ENCODE results near the gene ESR1. TPM values are rescaled to one million over a fixed set of nuclear protein-coding genes. Genes with fewer than 3 reads are reported as not detected.
A peak's percentile ranks its signal among the peaks of the same experiment; 100 is the strongest.

Gene ESR1
- total RNA-seq, 2 experiments from 2014 or later = 0.38 to 0.79 TPM

DNA sequence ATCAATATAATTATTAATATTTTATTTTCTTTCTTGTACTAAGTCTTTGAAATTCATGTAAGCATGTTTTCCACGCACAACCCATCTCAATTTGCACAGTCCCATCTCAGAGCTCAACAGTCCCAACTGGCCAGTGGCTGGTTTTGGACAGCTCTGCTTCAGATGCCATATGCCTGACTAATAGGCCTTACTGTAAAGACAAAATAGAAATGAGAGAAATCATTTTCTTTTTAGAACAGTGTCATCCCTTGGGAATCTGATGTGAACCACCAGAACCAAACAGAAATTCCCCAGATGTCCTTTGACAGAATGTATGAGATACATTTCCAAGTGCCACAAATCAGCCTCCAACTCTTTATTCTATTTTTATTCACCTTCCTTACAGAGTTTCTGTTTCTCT lies 338.9 kb downstream of the ESR1 start:
- intact Hi-C loops (cut with micrococcal nuclease) = no loop called here
- ATAC-seq (no peak), DNase-seq (no peak)
- TF ChIP-seq, protein P1, sequence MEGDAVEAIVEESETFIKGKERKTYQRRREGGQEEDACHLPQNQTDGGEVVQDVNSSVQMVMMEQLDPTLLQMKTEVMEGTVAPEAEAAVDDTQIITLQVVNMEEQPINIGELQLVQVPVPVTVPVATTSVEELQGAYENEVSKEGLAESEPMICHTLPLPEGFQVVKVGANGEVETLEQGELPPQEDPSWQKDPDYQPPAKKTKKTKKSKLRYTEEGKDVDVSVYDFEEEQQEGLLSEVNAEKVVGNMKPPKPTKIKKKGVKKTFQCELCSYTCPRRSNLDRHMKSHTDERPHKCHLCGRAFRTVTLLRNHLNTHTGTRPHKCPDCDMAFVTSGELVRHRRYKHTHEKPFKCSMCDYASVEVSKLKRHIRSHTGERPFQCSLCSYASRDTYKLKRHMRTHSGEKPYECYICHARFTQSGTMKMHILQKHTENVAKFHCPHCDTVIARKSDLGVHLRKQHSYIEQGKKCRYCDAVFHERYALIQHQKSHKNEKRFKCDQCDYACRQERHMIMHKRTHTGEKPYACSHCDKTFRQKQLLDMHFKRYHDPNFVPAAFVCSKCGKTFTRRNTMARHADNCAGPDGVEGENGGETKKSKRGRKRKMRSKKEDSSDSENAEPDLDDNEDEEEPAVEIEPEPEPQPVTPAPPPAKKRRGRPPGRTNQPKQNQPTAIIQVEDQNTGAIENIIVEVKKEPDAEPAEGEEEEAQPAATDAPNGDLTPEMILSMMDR (IDR thresholded peaks at IDR 0.05) = no peak
- peaks cover 30% of the 10 kb centered on the region for H3K36me3 Mint-ChIP-seq (ENCODE audit: low read depth)
- H3K27ac Mint-ChIP-seq = peak overlapping the region; percentile 7
- no peaks in the 10 kb centered on the region for H3K9me3 Mint-ChIP-seq
- no peaks in the 10 kb centered on the region for H3K4me1 Mint-ChIP-seq (ENCODE audit: low read depth)
- H3K4me3 Mint-ChIP-seq = no peak overlapping the region
- CTCF ChIA-PET = no interaction called here
- H3K27me3 Mint-ChIP-seq = no peaks in the 10 kb centered on the region
- POLR2A ChIA-PET = interaction anchor here (0.6 kb wide), 1 partner anchor 143 kb away, joined by 3 read pairs; no protein-coding TSS in a partner anchor

DNA sequence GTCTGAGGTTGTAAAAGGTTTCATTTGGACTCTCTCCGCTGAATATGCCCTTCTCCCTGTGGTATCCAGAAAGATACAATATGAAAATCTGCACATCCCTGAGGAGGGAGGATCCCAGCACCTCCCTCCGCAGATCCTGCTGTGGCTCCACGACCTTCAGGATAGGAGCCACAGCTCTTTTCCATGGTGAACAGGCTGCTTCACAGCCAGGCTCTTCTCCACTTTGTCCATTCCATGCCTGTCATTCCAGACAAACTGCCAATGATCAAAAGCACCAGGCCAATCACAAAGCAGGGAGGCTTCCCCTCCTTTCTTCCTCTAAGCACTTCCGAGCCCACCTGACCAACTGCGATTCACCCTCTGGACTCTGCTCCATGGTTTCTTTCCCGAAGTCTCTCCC lies 339.8 kb downstream of the ESR1 start:
- no peak overlapping the region for H3K27ac Mint-ChIP-seq

DNA sequence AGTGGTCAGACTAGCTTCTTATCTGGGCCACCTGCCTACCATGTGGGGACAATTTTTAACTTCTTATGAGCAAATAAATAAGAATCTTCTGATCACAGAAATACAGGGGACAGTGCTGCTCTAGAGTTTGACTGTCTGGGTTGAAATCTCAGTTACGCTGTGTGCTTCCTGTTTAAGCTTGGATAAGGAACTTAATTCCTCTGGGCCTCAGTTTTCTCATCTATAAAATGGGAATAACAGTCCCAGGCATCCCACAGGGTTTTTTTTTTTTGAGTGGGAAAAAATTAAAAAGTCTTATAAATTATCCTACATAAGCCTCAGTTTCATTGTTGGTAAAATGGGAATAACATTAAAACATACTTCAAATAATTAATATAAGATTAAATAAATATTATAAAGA lies 340.9 kb downstream of the ESR1 start:
- ChIA-PET CTCF (interaction anchor here (0.8 to 1.9 kb wide), 3 partner anchors 23 to 120 kb away, joined by 3 to 4 read pairs (median 3); no protein-coding TSS in a partner anchor), POLR2A (no interaction called here)
- H3K4me3 Mint-ChIP-seq = no peak overlapping the region
- H3K4me1 Mint-ChIP-seq (ENCODE audit: low read depth) = no peaks in the 10 kb centered on the region
- intact Hi-C loops (cut with micrococcal nuclease) = no loop called here
- H3K9me3 Mint-ChIP-seq = no peaks in the 10 kb centered on the region
- H3K27ac Mint-ChIP-seq = no peak overlapping the region
- no peak for ATAC-seq
- H3K27me3 Mint-ChIP-seq = no peaks in the 10 kb centered on the region
- DNase-seq = no peak
- H3K36me3 Mint-ChIP-seq (ENCODE audit: low read depth) = peaks cover 40% of the 10 kb centered on the region
- TF ChIP-seq, protein P1 (IDR thresholded peaks at IDR 0.05) = no peak

More for the DNA sequence above, 339.8 kb downstream of the ESR1 start:
- no peak overlapping the region for H3K4me3 Mint-ChIP-seq
- H3K4me1 Mint-ChIP-seq (ENCODE audit: low read depth) = no peaks in the 10 kb centered on the region
- no peak for ATAC-seq
- peaks cover 38% of the 10 kb centered on the region for H3K36me3 Mint-ChIP-seq (ENCODE audit: low read depth)
- CTCF ChIA-PET = interaction anchor here (1.1 kb wide), 1 partner anchor 22 kb away, joined by 3 read pairs; no protein-coding TSS in a partner anchor
- DNase-seq = no peak
- no peaks in the 10 kb centered on the region for H3K9me3 Mint-ChIP-seq
- POLR2A ChIA-PET = no interaction called here
- no peaks in the 10 kb centered on the region for H3K27me3 Mint-ChIP-seq
- TF ChIP-seq, protein P1 (IDR thresholded peaks at IDR 0.05) = no peak
- intact Hi-C loops (cut with micrococcal nuclease) = no loop called here

DNA sequence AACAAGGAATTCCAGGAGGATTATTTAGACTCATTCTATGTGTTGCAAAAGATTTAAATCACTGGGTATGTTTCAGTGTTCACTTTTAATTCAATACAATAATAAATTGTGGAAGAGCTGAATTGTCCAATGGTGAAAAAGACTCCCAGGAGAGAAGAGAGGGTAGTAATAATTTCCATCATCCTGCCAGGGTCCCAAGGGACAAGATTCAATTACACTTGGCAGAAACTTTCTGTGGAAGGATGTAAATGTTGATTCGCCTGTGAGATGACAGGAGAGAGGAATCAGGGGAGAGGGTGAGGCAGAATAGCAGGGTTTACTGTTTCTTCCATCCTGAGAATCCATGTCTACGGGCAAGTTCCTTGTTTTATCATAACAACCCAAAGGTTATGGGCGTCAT lies 342.7 kb downstream of the ESR1 start:
- Mint-ChIP-seq H3K4me3 (no peak overlapping the region), H3K27ac (no peak overlapping the region), H3K4me1 (ENCODE audit: low read depth) (no peaks in the 10 kb centered on the region), H3K9me3 (no peaks in the 10 kb centered on the region), H3K27me3 (no peaks in the 10 kb centered on the region), H3K36me3 (ENCODE audit: low read depth) (peaks cover 42% of the 10 kb centered on the region)
- no peak for ATAC-seq
- DNase-seq = no peak
- intact Hi-C loops (cut with micrococcal nuclease) = no loop called here
- ChIA-PET POLR2A (interaction anchor here (0.9 kb wide), 1 partner anchor 11 kb away, joined by 3 read pairs; no protein-coding TSS in a partner anchor), CTCF (interaction anchor here (1.4 kb wide), 1 partner anchor 17 kb away, joined by 5 read pairs; no protein-coding TSS in a partner anchor)
- TF ChIP-seq, protein P1 (IDR thresholded peaks at IDR 0.05) = no peak

DNA sequence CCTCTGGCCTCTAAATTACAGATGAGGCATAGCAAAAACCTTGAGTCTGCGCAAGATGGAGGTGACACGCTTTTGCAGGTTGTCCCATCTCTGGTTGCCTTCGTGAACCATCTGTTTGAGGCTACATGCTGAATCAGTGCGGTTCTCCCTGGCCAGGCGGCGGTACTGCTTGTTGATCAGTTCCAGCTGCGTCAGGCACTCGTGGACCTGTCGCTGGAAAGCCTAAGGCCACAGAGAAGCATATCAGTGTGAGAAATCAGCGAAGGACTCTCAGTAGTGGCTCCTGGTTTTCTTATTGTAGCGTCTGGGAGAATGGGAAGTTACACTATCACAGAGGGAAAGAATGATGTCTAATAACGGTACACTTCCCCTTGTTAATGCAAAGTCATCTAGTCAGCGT lies 344.4 kb downstream of the ESR1 start:
- TF ChIP-seq, protein P1 (IDR thresholded peaks at IDR 0.05) = no peak
- POLR2A ChIA-PET = interaction anchor here (1.4 kb wide), 1 partner anchor 8 kb away, joined by 4 read pairs; no protein-coding TSS in a partner anchor
- CTCF ChIA-PET = no interaction called here
- no peak overlapping the region for H3K27ac Mint-ChIP-seq
- H3K9me3 Mint-ChIP-seq = no peaks in the 10 kb centered on the region
- no peaks in the 10 kb centered on the region for H3K4me1 Mint-ChIP-seq (ENCODE audit: low read depth)
- DNase-seq (no peak), ATAC-seq (no peak)
- H3K4me3 Mint-ChIP-seq = no peak overlapping the region
- H3K27me3 Mint-ChIP-seq = no peaks in the 10 kb centered on the region
- intact Hi-C loops (cut with micrococcal nuclease) = no loop called here
- peaks cover 38% of the 10 kb centered on the region for H3K36me3 Mint-ChIP-seq (ENCODE audit: low read depth)
